HL-60 (cell line): ENCODE data around the gene KIAA1217.

ENCODE experiments used
- DNase-seq, 2 experiments: peaks; one replicate each; pipeline ENCODE4 v3.0.0-alpha.2; 2010 to 2020; ENCODE audit warnings: low read depth in 1 of 2, low spot score in 1 of 2
- H3K27ac ChIP-seq: fragments of 250-450 bp; sonication (Bioruptor Pico); replicated peaks from 2 replicates; pipeline ENCODE4 v1.5.1; 2020; ENCODE audit warnings: mild to moderate bottlenecking, moderate library complexity
- H3K27me3 ChIP-seq: fragments of 250-450 bp; sonication (Bioruptor Pico); 2 replicates; pipeline ENCODE4 v1.5.1; 2021; ENCODE audit warnings: mild to moderate bottlenecking, moderate library complexity; ENCODE audit not compliant: insufficient read depth, poor library complexity, severe bottlenecking
- H3K4me3 ChIP-seq: replicated peaks from 2 replicates; pipeline ENCODE4 v1.5.1; 2011; ENCODE audit warnings: mild to moderate bottlenecking, control low read depth, low read length; ENCODE audit not compliant: insufficient read depth
- GABPA ChIP-seq: IDR thresholded peaks from 2 replicates; pipeline ENCODE4 v1.6.1; 2012; ENCODE audit warnings: low read depth
- POLR2AphosphoS5 ChIP-seq: IDR thresholded peaks from 2 replicates; pipeline ENCODE4 v1.6.1; 2012; ENCODE audit warnings: low read depth
- SPI1 ChIP-seq: IDR thresholded peaks from 2 replicates; pipeline ENCODE4 v1.6.1; 2012; ENCODE audit warnings: low read depth, mild to moderate bottlenecking, borderline replicate concordance
- TF ChIP-seq, protein P1 (sequence below): IDR thresholded peaks from 2 replicates; pipeline ENCODE4 v1.6.1; 2012; ENCODE audit warnings: low read depth; ENCODE audit not compliant: insufficient replicate concordance
- TF ChIP-seq, protein P2 (sequence below): IDR thresholded peaks from one replicate; pipeline ENCODE4 v1.5.1; 2011; ENCODE audit warnings: low read length, control low read depth, inconsistent platforms; ENCODE audit not compliant: insufficient read depth

Gene KIAA1217

DNA sequence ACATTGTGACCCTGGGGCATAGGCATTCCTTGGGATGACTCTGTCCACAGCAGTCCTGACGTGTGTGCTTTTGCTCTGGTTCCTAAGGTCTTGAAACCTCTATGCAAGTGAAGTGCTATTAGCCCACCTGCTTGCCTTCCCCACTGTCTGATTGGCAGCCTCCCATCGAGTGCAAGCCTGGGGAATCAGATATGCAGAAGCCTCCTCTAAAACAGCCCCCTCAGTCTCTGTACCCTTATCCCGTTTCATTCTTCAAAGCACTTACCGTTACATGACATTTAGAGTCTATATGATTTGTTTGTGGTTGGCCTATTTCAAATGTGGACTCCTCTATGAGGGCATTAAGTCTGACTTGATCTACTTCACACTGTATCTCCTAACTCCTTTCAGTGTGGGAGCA is 4.3 kb downstream of the KIAA1217 start:
- no peak overlapping the region for H3K4me3 ChIP-seq
- no peak for TF ChIP-seq POLR2AphosphoS5
- TF ChIP-seq, protein P1, sequence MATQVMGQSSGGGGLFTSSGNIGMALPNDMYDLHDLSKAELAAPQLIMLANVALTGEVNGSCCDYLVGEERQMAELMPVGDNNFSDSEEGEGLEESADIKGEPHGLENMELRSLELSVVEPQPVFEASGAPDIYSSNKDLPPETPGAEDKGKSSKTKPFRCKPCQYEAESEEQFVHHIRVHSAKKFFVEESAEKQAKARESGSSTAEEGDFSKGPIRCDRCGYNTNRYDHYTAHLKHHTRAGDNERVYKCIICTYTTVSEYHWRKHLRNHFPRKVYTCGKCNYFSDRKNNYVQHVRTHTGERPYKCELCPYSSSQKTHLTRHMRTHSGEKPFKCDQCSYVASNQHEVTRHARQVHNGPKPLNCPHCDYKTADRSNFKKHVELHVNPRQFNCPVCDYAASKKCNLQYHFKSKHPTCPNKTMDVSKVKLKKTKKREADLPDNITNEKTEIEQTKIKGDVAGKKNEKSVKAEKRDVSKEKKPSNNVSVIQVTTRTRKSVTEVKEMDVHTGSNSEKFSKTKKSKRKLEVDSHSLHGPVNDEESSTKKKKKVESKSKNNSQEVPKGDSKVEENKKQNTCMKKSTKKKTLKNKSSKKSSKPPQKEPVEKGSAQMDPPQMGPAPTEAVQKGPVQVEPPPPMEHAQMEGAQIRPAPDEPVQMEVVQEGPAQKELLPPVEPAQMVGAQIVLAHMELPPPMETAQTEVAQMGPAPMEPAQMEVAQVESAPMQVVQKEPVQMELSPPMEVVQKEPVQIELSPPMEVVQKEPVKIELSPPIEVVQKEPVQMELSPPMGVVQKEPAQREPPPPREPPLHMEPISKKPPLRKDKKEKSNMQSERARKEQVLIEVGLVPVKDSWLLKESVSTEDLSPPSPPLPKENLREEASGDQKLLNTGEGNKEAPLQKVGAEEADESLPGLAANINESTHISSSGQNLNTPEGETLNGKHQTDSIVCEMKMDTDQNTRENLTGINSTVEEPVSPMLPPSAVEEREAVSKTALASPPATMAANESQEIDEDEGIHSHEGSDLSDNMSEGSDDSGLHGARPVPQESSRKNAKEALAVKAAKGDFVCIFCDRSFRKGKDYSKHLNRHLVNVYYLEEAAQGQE = no peak
- no peak for TF ChIP-seq SPI1
- TF ChIP-seq GABPA = no peak
- TF ChIP-seq, protein P2, sequence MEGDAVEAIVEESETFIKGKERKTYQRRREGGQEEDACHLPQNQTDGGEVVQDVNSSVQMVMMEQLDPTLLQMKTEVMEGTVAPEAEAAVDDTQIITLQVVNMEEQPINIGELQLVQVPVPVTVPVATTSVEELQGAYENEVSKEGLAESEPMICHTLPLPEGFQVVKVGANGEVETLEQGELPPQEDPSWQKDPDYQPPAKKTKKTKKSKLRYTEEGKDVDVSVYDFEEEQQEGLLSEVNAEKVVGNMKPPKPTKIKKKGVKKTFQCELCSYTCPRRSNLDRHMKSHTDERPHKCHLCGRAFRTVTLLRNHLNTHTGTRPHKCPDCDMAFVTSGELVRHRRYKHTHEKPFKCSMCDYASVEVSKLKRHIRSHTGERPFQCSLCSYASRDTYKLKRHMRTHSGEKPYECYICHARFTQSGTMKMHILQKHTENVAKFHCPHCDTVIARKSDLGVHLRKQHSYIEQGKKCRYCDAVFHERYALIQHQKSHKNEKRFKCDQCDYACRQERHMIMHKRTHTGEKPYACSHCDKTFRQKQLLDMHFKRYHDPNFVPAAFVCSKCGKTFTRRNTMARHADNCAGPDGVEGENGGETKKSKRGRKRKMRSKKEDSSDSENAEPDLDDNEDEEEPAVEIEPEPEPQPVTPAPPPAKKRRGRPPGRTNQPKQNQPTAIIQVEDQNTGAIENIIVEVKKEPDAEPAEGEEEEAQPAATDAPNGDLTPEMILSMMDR = no peak
- H3K27ac ChIP-seq = no peak overlapping the region
- H3K27me3 ChIP-seq = no peaks in the 10 kb centered on the region
- DNase-seq = no peak

DNA sequence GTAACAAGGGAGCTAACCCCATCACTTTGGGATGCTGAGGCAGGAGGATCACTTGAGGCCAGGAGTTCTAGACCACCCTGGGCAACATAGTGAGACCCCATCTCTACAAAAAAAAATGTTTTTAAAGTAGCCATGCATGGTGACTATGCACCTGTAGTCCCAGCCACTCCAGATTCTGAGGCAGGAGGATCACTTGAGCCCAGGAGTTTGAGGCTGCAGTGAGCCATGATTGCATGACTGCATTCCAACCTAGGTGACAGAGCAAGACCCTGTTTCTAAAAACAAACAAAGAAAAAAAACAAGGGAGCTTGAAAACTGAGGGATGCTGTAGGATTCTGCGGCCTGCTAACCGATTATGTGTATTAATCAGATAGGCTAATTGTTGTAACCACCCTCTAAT is 4.9 kb downstream of the KIAA1217 start:
- H3K4me3 ChIP-seq = no peak overlapping the region
- TF ChIP-seq POLR2AphosphoS5 = no peak
- TF ChIP-seq, protein P1 = no peak
- TF ChIP-seq SPI1 = no peak
- TF ChIP-seq, protein P2 = no peak
- no peak for TF ChIP-seq GABPA
- no peak for DNase-seq

DNA sequence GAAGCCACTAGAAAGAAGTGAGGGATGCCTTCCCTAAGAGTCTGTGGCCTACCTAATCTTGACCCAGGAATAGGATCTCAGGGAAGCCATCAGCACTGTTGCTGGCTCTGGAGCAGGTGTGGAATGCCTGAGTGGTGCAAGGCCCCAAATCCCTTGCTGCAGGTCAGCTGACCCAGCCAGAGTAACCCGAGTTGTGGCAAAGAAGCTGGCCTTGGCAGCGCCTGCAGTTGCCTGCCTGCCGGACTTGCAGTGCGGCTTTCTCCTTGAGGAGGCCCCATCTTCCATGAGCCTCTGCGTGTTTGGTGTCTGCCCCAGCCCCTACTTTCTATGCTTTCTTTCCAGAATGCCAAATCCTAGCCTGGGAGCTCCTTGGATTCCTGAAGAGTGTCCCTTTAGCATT is 5.8 kb downstream of the KIAA1217 start:
- DNase-seq = no peak
- no peak overlapping the region for H3K4me3 ChIP-seq
- no peak overlapping the region for H3K27ac ChIP-seq
- TF ChIP-seq SPI1 = no peak
- no peak for TF ChIP-seq GABPA
- TF ChIP-seq, protein P1 = no peak
- TF ChIP-seq POLR2AphosphoS5 = no peak
- TF ChIP-seq, protein P2 = no peak
- no peaks in the 10 kb centered on the region for H3K27me3 ChIP-seq

More for the DNA sequence above, 4.9 kb downstream of the KIAA1217 start:
- Histone ChIP-seq H3K27me3 (no peaks in the 10 kb centered on the region), H3K27ac (no peak overlapping the region)
